ENCODE results near the gene IGHMBP2.

Gene IGHMBP2

DNA sequence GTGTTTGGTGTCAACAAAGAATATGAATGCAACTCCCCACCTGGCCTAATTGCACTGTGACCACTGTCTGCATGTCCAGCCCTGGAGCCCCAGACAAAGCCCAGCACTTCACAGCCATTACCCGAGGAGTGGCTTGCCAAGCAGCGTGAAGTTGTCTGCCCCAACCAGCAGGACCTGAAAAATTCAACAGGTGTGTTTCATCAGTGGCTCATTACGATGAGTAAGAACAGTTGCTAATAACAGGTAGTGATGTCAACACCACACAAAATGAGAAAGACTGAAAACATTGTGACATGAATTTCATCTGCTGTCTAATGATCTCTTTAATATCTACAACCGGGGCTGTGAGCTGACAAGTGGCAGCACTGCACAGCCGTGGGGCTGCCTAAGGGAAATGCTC, 10.4 kb upstream of the IGHMBP2 start:
- TF ChIP-seq, protein P1, sequence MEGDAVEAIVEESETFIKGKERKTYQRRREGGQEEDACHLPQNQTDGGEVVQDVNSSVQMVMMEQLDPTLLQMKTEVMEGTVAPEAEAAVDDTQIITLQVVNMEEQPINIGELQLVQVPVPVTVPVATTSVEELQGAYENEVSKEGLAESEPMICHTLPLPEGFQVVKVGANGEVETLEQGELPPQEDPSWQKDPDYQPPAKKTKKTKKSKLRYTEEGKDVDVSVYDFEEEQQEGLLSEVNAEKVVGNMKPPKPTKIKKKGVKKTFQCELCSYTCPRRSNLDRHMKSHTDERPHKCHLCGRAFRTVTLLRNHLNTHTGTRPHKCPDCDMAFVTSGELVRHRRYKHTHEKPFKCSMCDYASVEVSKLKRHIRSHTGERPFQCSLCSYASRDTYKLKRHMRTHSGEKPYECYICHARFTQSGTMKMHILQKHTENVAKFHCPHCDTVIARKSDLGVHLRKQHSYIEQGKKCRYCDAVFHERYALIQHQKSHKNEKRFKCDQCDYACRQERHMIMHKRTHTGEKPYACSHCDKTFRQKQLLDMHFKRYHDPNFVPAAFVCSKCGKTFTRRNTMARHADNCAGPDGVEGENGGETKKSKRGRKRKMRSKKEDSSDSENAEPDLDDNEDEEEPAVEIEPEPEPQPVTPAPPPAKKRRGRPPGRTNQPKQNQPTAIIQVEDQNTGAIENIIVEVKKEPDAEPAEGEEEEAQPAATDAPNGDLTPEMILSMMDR (conservative IDR thresholded peaks at IDR 0.05) = no peak
- no peak overlapping the region for H3K27ac ChIP-seq

DNA sequence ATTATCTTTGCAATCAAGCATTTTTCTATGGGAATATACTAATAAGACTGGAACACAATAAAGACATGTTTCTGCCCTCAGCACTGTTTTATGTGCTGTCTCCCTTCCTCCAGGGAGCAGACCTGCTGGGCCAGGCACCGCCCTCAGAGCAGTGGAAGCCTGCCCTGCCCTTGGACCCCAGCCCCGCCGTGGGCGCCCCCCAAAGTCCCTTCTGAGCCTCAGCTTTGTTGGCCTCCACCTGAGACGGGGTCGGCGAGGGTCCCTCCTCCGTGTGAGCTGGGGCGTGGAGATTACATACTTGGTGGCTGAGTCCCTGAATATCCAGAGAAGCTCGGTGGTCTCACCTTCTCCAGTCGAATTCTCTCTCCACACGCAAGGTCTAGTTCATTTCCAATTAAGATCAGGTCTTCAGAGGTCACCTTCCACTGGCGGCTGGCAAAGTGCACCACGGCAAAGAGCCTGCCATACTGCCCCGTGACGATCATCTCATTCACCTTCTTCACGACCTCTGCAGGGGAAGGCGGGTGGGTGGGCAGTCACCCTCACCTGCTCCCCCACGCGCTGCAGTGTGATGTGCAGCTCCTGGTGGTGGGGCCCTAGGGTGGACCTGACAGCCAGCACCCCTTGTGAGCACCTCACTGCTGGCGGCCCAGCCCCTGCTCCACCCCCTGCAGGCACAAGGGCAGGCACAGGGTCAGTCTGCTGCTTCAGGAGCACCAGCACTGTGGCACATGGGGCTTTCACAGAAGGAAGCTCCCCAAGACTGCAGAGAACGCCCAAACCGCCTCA, 7.3 kb upstream of the IGHMBP2 start:
- no peak overlapping the region for H3K27ac ChIP-seq

DNA sequence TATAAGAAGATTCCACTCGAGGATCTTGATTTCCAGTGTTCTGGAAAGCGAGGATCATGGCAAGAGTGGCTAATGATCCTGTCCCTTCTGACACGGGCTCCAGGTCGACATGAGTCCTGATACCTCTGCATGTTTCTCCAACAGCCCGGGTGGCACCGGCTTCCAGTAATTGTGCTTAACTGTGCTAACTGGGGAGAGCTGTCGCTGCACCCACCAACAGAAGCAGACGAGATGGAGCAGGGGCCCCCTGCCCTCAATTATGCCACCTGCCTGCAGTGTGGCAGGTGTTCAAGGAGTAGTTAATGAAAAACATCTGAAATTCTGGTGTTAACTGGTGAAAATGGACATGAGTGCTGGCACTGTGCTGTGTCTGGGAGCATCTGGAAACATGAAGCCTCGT, 6.2 kb upstream of the IGHMBP2 start:
- no peak overlapping the region for H3K27ac ChIP-seq
- TF ChIP-seq, protein P1 (conservative IDR thresholded peaks at IDR 0.05) = no peak

More for the DNA sequence above, 7.3 kb upstream of the IGHMBP2 start:
- TF ChIP-seq, protein P1 (conservative IDR thresholded peaks at IDR 0.05) = no peak

DNA sequence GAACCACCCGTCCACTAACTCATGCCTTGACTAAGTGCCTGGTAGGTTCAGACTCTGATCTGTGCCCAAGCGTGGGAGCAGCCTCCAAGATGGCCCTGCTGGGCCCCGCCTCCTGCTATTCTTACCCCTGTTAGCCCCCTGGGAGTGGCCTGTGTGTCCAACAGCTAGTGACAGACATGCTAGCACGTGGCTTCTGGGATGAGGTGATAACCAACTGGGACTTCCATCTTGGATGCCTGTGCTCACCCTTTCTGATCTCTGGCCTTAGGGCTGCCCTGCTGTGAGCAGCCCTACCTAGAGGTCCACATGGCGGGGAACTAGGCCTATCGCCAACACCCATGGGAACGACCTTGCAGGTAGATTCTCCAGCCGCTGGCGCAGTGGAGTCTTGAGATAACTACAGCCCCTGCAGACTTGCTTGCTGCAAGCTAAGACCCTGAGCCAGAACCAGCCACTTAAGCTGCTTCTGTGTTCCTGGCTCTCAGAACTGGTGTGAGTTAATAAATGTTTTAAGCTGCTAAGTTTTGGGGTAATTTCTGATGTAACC, 2.8 kb upstream of the IGHMBP2 start:
- H3K27ac ChIP-seq = no peak overlapping the region
- TF ChIP-seq, protein P1 (conservative IDR thresholded peaks at IDR 0.05) = no peak

DNA sequence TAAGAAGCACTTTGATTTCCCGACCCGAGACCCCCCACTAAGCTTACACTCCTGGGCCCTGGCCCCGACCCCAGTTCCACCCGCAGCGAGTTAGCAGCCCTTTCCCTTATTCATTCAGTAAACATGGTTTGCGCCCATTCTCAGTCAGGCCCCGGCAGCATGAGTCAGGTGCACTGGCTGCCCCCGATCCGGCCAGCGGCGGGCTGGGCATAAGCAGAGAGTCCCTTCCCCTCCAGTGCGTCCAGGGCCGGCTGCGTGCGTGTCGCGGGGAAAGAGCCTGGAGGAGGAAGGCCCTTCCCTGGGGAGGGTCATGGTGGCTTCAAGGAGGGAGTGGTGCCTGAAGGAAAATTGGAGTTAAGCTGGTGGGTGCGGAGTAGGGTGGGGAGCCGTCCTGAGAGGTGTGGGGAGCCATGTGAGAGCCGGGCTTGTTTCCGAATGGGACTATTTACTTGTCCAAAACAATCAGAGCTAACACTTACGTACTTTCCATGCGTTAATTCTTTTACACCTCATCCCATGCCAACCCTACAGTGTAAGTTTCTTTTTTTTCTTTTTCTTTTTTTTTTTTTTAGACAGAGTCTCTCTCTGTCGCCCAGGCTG, 657 bp downstream of the IGHMBP2 start:
- TF ChIP-seq, protein P1 (conservative IDR thresholded peaks at IDR 0.05) = no peak
- peak overlapping the region; percentile 89 for H3K27ac ChIP-seq

DNA sequence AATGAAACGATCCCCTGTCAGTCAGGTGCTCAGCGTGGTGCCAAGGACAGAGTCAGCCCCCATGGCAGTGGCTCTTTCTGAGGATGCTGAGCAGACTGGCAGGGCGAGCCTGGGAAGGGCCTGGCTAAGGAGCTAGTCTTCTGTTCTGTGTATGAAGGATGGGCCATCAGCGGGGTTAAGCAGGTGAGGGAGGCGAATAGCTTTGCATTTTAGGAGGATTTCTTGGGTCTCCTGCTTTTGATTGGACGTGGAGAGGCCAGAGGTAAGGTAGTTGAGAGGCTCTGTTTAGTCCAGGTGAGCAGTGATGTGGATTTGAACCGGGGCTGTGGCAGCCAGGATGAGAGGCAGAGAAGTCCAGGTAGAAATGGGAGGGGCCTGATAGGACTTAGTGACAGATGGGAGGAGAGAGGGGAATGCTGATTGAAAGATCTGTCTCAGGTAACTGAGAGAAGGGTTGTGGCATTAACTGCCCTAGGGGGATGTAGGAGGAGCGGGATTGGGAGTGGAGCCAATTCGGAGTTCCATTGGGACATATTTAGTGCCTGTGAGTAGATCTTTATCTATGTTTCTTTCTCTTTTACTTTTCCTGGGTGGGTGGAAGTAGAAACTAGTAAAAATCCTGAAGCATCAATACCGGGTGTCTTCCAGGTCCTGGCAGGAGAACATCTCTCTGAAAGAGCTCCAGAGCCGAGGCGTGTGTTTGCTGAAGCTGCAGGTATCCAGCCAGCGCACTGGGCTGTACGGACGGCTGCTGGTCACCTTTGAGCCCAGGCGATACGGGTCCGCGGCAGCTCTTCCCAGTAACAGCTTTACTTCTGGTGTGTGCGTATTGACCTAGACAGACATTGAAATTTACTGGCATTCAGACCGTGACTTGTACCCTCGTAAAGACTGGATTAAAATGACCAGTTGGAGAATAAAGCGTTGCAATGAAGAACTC, 2.0 kb downstream of the IGHMBP2 start:
- H3K27ac ChIP-seq = peak overlapping the region; percentile 89
- TF ChIP-seq, protein P1 (conservative IDR thresholded peaks at IDR 0.05) = no peak

Measured in VCaP (cell line).